GM12878 (cell line): Measurements from ENCODE around the gene ZNF367. TPM values are rescaled to one million over a fixed set of nuclear protein-coding genes. Genes with fewer than 3 reads are reported as not detected.

Experiments used
- ATF3 ChIP-seq: IDR thresholded peaks from 2 replicates; pipeline ENCODE4 v1.6.1; 2011; ENCODE audit warnings: low read depth, mild to moderate bottlenecking, low read length, moderate library complexity, borderline replicate concordance; ENCODE audit errors: extremely low read depth
- ETV6 ChIP-seq, 2 experiments: fragments of 450-650 bp in 1 of 2; IDR thresholded peaks in 1 of 2; conservative IDR thresholded peaks in 1 of 2; 2 replicates each; pipeline ENCODE4 v1.6.1; 2014; ENCODE audit warnings: antibody characterized with exemption in 1 of 2, borderline replicate concordance in 1 of 2, low read depth in 1 of 2, mild to moderate bottlenecking in 1 of 2, moderate library complexity in 1 of 2
- FOXK2 ChIP-seq: fragments of 450-650 bp; IDR thresholded peaks from 2 replicates; pipeline ENCODE4 v1.6.1; 2017; ENCODE audit warnings: mild to moderate bottlenecking, moderate library complexity
- IRF4 ChIP-seq: IDR thresholded peaks from 2 replicates; pipeline ENCODE4 v1.6.1; 2011; ENCODE audit warnings: low read depth, low read length
- JUNB ChIP-seq: IDR thresholded peaks from 2 replicates; pipeline ENCODE4 v1.6.1; 2016; ENCODE audit warnings: antibody characterized with exemption, mild to moderate bottlenecking
- SREBF2 ChIP-seq: IDR thresholded peaks from 2 replicates; pipeline ENCODE4 v1.6.1; 2012; ENCODE audit warnings: mild to moderate bottlenecking, low read length
- STAT1 ChIP-seq: fragments of 450-650 bp; conservative IDR thresholded peaks from 2 replicates; pipeline ENCODE4 v1.6.1; 2014; ENCODE audit warnings: antibody characterized with exemption, mild to moderate bottlenecking
- ZNF217 ChIP-seq: fragments of 450-650 bp; IDR thresholded peaks from 2 replicates; pipeline ENCODE4 v1.6.1; 2017; ENCODE audit warnings: antibody characterized with exemption, mild to moderate bottlenecking
- polyA plus RNA-seq, 11 experiments: library from polyadenylated mRNA; depleted of rRNA in 4 of 11; unstranded in 6 of 11; stranded (reverse) in 5 of 11; fragments of >200 nt; fragmentation: Nextera tagmentation in 4 of 11; fragmentation: Illumina TruSeq in 1 of 11; extraction: Ambion mirVana in 4 of 11; extraction: Trizol in 1 of 11; gene quantifications; 1 replicate in 1 of 11; 2 replicates in 10 of 11; pipeline versions ENCODE4 v1.2.1 to v1.2.3, GENCODE V29; 2011 to 2016; ENCODE audit warnings: inconsistent platforms in 2 of 11, missing spikeins in 2 of 11, low read depth in 1 of 11
- total RNA-seq, 4 experiments: library from RNA; depleted of rRNA in 3 of 4; stranded (reverse); fragments of >200 nt in 3 of 4; fragmentation: Illumina TruSeq in 1 of 4; extraction: Trizol in 1 of 4; gene quantifications; 2 replicates each; pipeline versions ENCODE4 v1.2.1 to v1.2.3, GENCODE V29; 2013 to 2021
- TF ChIP-seq, protein P1 (sequence below): IDR thresholded peaks from 2 replicates; pipeline ENCODE4 v1.6.1; 2012; ENCODE audit warnings: low read length, inconsistent platforms
- TF ChIP-seq, protein P2 (sequence below): fragments of 450-650 bp; IDR thresholded peaks from 2 replicates; pipeline ENCODE4 v1.6.1; 2016; ENCODE audit warnings: mild to moderate bottlenecking, moderate library complexity, borderline replicate concordance

Gene ZNF367
- total and polyA plus RNA-seq, 10 of the 15 experiments (the other 5 are each of a cell fraction or from before 2014, with no cell fraction given): 2.9 to 16.3 (median 11.1) TPM

GRCh38 chr9:96413302-96414221 is 4.6 kb downstream of the ZNF367 start (continued):
- TF ChIP-seq STAT1 (no peak), ATF3 (no peak), SREBF2 (no peak), ZNF217 (no peak), IRF4 (no peak), FOXK2 (no peak), ETV6 (conservative IDR thresholded peaks at IDR 0.05 in 1 of 2, IDR thresholded peaks at IDR 0.05 in 1 of 2; ENCODE audit: borderline replicate concordance in 1 of 2, low read depth in 1 of 2) (no peak), JUNB (no peak)
- TF ChIP-seq, protein P1, sequence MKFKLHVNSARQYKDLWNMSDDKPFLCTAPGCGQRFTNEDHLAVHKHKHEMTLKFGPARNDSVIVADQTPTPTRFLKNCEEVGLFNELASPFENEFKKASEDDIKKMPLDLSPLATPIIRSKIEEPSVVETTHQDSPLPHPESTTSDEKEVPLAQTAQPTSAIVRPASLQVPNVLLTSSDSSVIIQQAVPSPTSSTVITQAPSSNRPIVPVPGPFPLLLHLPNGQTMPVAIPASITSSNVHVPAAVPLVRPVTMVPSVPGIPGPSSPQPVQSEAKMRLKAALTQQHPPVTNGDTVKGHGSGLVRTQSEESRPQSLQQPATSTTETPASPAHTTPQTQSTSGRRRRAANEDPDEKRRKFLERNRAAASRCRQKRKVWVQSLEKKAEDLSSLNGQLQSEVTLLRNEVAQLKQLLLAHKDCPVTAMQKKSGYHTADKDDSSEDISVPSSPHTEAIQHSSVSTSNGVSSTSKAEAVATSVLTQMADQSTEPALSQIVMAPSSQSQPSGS: no peak
- TF ChIP-seq, protein P2, sequence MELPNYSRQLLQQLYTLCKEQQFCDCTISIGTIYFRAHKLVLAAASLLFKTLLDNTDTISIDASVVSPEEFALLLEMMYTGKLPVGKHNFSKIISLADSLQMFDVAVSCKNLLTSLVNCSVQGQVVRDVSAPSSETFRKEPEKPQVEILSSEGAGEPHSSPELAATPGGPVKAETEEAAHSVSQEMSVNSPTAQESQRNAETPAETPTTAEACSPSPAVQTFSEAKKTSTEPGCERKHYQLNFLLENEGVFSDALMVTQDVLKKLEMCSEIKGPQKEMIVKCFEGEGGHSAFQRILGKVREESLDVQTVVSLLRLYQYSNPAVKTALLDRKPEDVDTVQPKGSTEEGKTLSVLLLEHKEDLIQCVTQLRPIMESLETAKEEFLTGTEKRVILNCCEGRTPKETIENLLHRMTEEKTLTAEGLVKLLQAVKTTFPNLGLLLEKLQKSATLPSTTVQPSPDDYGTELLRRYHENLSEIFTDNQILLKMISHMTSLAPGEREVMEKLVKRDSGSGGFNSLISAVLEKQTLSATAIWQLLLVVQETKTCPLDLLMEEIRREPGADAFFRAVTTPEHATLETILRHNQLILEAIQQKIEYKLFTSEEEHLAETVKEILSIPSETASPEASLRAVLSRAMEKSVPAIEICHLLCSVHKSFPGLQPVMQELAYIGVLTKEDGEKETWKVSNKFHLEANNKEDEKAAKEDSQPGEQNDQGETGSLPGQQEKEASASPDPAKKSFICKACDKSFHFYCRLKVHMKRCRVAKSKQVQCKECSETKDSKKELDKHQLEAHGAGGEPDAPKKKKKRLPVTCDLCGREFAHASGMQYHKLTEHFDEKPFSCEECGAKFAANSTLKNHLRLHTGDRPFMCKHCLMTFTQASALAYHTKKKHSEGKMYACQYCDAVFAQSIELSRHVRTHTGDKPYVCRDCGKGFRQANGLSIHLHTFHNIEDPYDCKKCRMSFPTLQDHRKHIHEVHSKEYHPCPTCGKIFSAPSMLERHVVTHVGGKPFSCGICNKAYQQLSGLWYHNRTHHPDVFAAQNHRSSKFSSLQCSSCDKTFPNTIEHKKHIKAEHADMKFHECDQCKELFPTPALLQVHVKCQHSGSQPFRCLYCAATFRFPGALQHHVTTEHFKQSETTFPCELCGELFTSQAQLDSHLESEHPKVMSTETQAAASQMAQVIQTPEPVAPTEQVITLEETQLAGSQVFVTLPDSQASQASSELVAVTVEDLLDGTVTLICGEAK: no peak
